NB4 (cell line): Measurements from ENCODE around the gene MMRN1.

Experiments used
- MYC ChIP-seq: IDR thresholded peaks from 2 replicates; pipeline ENCODE4 v1.6.1; 2011; ENCODE audit warnings: low read depth, low read length
- POLR2A ChIP-seq: IDR thresholded peaks from 2 replicates; pipeline ENCODE4 v1.6.1; 2011; ENCODE audit warnings: mild to moderate bottlenecking; ENCODE audit not compliant: insufficient read length; ENCODE audit errors: extremely low read depth
- TF ChIP-seq, protein P1 (sequence below): IDR thresholded peaks from one replicate; pipeline ENCODE4 v1.5.1; 2012; ENCODE audit warnings: low read depth, low read length

DNA sequence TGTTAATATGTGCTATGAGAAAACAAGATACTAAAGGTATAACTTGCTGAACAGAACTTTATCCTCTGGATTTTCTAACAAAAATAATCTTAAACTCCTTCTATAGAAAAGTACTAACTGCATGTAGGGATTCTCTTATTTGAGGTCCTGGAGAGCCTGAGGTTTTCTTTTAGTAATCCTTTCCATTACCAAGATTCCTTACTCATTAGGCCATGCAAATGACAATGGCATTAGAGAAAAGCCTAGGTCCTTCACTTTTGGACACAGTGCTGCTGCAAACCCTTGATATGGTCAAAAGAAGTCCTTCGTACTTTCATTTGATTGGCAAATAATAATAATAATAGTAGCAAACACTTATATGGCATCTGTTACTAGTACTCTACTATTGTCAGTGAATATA, 3.2 kb downstream of the MMRN1 start:
- TF ChIP-seq, protein P1, sequence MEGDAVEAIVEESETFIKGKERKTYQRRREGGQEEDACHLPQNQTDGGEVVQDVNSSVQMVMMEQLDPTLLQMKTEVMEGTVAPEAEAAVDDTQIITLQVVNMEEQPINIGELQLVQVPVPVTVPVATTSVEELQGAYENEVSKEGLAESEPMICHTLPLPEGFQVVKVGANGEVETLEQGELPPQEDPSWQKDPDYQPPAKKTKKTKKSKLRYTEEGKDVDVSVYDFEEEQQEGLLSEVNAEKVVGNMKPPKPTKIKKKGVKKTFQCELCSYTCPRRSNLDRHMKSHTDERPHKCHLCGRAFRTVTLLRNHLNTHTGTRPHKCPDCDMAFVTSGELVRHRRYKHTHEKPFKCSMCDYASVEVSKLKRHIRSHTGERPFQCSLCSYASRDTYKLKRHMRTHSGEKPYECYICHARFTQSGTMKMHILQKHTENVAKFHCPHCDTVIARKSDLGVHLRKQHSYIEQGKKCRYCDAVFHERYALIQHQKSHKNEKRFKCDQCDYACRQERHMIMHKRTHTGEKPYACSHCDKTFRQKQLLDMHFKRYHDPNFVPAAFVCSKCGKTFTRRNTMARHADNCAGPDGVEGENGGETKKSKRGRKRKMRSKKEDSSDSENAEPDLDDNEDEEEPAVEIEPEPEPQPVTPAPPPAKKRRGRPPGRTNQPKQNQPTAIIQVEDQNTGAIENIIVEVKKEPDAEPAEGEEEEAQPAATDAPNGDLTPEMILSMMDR = no peak
- TF ChIP-seq POLR2A (no peak), MYC (no peak)
